HEK293 (cell line): Measurements from ENCODE around the gene SPOCK1.
"Not testable (repeated sequence)": the region's sequence is repeated elsewhere in the genome, so short reads cannot be mapped to it uniquely, and the experiment has no call there.

ENCODE experiments used
- MEIS1 ChIP-seq: sonication (generic); formaldehyde crosslinking; IDR thresholded peaks from 2 replicates; pipeline ENCODE4 v1.8.1; 2022; ENCODE audit warnings: missing genetic modification reagents, mild to moderate bottlenecking, borderline replicate concordance
- ZBTB48 ChIP-seq: fragments of 450-650 bp; formaldehyde crosslinking; IDR thresholded peaks from 2 replicates; pipeline ENCODE4 v1.5.1; 2016; ENCODE audit warnings: missing biosample characterization, missing genetic modification characterization
- ZBTB7A ChIP-seq: fragments of 450-650 bp; formaldehyde crosslinking; IDR thresholded peaks from 2 replicates; pipeline ENCODE4 v1.5.1; 2016; ENCODE audit warnings: low read depth, missing biosample characterization, missing genetic modification characterization
- ZNF24 ChIP-seq: fragments of 450-650 bp; formaldehyde crosslinking; IDR thresholded peaks from 2 replicates; pipeline ENCODE4 v1.5.1; 2016; ENCODE audit warnings: missing biosample characterization, missing genetic modification characterization
- ZNF335 ChIP-seq: fragments of 450-650 bp; formaldehyde crosslinking; conservative IDR thresholded peaks from 2 replicates; pipeline ENCODE4 v1.5.1; 2016; ENCODE audit warnings: missing biosample characterization, missing genetic modification characterization
- ZNF366 ChIP-seq: fragments of 450-650 bp; formaldehyde crosslinking; conservative IDR thresholded peaks from 2 replicates; pipeline ENCODE4 v1.5.1; 2016; ENCODE audit warnings: missing biosample characterization, missing genetic modification characterization
- ZNF416 ChIP-seq: fragments of 450-650 bp; formaldehyde crosslinking; IDR thresholded peaks from 2 replicates; pipeline ENCODE4 v1.5.1; 2016; ENCODE audit warnings: missing biosample characterization, missing genetic modification characterization
- TF ChIP-seq, protein P1 (sequence below): fragments of 450-650 bp; formaldehyde crosslinking; IDR thresholded peaks from 2 replicates; pipeline ENCODE4 v1.5.1; 2016; ENCODE audit warnings: missing biosample characterization, missing genetic modification characterization
- TF ChIP-seq, protein P2 (sequence below): fragments of 450-650 bp; formaldehyde crosslinking; IDR thresholded peaks from 2 replicates; pipeline ENCODE4 v1.5.1; 2016; ENCODE audit warnings: missing biosample characterization, missing genetic modification characterization, low read depth
- TF ChIP-seq, protein P3 (sequence below): fragments of 450-650 bp; formaldehyde crosslinking; IDR thresholded peaks from 2 replicates; pipeline ENCODE4 v1.5.1; 2016; ENCODE audit warnings: missing biosample characterization, missing genetic modification characterization
- TF ChIP-seq, protein P4 (sequence below): fragments of 450-650 bp; formaldehyde crosslinking; IDR thresholded peaks from 2 replicates; pipeline ENCODE4 v1.5.1; 2016; ENCODE audit warnings: missing biosample characterization, missing genetic modification characterization
- TF ChIP-seq, protein P5 (sequence below): fragments of 450-650 bp; formaldehyde crosslinking; IDR thresholded peaks from 2 replicates; pipeline ENCODE4 v1.5.1; 2016; ENCODE audit warnings: missing biosample characterization, missing genetic modification characterization

DNA sequence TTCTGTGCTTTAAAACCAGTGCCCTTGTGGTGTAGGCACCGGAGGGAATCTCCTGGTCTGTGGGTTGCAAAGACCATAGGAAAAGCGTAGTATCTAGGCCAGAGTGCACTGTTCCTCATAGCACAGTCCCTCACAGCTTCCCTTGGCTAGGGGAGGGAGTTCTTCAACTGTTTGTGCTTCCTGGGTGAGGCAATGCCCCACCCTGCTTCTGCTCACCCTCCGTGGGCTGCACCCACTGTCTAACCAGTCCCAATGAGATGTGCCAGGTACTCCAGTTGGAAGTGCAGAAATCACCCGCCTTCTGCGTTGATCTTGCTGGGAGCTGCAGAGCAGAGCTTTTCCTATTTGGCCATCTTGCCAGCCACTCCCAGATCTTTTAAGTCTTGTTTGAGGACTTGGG is 545.0 kb downstream of the SPOCK1 start:
- TF ChIP-seq, protein P1, sequence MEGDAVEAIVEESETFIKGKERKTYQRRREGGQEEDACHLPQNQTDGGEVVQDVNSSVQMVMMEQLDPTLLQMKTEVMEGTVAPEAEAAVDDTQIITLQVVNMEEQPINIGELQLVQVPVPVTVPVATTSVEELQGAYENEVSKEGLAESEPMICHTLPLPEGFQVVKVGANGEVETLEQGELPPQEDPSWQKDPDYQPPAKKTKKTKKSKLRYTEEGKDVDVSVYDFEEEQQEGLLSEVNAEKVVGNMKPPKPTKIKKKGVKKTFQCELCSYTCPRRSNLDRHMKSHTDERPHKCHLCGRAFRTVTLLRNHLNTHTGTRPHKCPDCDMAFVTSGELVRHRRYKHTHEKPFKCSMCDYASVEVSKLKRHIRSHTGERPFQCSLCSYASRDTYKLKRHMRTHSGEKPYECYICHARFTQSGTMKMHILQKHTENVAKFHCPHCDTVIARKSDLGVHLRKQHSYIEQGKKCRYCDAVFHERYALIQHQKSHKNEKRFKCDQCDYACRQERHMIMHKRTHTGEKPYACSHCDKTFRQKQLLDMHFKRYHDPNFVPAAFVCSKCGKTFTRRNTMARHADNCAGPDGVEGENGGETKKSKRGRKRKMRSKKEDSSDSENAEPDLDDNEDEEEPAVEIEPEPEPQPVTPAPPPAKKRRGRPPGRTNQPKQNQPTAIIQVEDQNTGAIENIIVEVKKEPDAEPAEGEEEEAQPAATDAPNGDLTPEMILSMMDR (tag by site-specific recombination) = not testable (repeated sequence)
- TF ChIP-seq, protein P2, sequence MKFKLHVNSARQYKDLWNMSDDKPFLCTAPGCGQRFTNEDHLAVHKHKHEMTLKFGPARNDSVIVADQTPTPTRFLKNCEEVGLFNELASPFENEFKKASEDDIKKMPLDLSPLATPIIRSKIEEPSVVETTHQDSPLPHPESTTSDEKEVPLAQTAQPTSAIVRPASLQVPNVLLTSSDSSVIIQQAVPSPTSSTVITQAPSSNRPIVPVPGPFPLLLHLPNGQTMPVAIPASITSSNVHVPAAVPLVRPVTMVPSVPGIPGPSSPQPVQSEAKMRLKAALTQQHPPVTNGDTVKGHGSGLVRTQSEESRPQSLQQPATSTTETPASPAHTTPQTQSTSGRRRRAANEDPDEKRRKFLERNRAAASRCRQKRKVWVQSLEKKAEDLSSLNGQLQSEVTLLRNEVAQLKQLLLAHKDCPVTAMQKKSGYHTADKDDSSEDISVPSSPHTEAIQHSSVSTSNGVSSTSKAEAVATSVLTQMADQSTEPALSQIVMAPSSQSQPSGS (tag by site-specific recombination) = not testable (repeated sequence)
- TF ChIP-seq ZNF416 (tag by site-specific recombination); ZBTB7A (tag by site-specific recombination); ZNF366 (tag by site-specific recombination); ZNF24 (tag by site-specific recombination); MEIS1 (CRISPR knock-in tag); ZBTB48 (tag by site-specific recombination); ZNF335 (tag by site-specific recombination): not testable (repeated sequence)
- TF ChIP-seq, protein P3, sequence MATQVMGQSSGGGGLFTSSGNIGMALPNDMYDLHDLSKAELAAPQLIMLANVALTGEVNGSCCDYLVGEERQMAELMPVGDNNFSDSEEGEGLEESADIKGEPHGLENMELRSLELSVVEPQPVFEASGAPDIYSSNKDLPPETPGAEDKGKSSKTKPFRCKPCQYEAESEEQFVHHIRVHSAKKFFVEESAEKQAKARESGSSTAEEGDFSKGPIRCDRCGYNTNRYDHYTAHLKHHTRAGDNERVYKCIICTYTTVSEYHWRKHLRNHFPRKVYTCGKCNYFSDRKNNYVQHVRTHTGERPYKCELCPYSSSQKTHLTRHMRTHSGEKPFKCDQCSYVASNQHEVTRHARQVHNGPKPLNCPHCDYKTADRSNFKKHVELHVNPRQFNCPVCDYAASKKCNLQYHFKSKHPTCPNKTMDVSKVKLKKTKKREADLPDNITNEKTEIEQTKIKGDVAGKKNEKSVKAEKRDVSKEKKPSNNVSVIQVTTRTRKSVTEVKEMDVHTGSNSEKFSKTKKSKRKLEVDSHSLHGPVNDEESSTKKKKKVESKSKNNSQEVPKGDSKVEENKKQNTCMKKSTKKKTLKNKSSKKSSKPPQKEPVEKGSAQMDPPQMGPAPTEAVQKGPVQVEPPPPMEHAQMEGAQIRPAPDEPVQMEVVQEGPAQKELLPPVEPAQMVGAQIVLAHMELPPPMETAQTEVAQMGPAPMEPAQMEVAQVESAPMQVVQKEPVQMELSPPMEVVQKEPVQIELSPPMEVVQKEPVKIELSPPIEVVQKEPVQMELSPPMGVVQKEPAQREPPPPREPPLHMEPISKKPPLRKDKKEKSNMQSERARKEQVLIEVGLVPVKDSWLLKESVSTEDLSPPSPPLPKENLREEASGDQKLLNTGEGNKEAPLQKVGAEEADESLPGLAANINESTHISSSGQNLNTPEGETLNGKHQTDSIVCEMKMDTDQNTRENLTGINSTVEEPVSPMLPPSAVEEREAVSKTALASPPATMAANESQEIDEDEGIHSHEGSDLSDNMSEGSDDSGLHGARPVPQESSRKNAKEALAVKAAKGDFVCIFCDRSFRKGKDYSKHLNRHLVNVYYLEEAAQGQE (tag by site-specific recombination) = not testable (repeated sequence)
- TF ChIP-seq, protein P4, sequence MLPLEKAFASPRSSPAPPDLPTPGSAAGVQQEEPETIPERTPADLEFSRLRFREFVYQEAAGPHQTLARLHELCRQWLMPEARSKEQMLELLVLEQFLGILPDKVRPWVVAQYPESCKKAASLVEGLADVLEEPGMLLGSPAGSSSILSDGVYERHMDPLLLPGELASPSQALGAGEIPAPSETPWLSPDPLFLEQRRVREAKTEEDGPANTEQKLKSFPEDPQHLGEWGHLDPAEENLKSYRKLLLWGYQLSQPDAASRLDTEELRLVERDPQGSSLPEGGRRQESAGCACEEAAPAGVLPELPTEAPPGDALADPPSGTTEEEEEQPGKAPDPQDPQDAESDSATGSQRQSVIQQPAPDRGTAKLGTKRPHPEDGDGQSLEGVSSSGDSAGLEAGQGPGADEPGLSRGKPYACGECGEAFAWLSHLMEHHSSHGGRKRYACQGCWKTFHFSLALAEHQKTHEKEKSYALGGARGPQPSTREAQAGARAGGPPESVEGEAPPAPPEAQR (tag by site-specific recombination) = not testable (repeated sequence)
- TF ChIP-seq, protein P5, sequence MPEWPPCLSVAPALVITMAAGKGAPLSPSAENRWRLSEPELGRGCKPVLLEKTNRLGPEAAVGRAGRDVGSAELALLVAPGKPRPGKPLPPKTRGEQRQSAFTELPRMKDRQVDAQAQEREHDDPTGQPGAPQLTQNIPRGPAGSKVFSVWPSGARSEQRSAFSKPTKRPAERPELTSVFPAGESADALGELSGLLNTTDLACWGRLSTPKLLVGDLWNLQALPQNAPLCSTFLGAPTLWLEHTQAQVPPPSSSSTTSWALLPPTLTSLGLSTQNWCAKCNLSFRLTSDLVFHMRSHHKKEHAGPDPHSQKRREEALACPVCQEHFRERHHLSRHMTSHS (tag by site-specific recombination) = not testable (repeated sequence)
